ENCODE data around the gene CD46.
"Not testable (repeated sequence)": the region's sequence is repeated elsewhere in the genome, so short reads cannot be mapped to it uniquely, and the experiment has no call there.

DNA sequence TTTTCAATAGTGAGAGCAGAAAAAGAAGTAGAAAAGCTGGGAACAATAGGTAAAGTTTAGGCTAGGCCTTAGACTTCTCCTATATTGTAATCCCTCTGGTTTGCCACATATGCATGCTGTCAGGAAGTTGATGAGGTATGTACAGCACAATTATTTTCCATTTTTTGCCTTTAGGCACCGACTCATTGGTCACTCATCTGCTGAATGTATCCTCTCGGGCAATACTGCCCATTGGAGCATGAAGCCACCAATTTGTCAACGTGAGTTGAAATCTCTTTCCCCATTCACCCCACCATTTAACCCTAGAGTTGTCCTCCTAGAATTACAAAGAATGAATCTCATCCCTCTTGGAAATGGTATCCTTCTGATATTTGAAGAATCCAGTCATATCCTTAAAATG lies 43.9 kb upstream of the CD46 start:
- TF ChIP-seq, protein P1, sequence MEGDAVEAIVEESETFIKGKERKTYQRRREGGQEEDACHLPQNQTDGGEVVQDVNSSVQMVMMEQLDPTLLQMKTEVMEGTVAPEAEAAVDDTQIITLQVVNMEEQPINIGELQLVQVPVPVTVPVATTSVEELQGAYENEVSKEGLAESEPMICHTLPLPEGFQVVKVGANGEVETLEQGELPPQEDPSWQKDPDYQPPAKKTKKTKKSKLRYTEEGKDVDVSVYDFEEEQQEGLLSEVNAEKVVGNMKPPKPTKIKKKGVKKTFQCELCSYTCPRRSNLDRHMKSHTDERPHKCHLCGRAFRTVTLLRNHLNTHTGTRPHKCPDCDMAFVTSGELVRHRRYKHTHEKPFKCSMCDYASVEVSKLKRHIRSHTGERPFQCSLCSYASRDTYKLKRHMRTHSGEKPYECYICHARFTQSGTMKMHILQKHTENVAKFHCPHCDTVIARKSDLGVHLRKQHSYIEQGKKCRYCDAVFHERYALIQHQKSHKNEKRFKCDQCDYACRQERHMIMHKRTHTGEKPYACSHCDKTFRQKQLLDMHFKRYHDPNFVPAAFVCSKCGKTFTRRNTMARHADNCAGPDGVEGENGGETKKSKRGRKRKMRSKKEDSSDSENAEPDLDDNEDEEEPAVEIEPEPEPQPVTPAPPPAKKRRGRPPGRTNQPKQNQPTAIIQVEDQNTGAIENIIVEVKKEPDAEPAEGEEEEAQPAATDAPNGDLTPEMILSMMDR (IDR thresholded peaks at IDR 0.05): not testable (repeated sequence)
- not testable (repeated sequence) for TF ChIP-seq POLR2A (IDR thresholded peaks at IDR 0.05)

Data from heart left ventricle (tissue), 13 donors.